ENCODE data around the gene SPATA6L.

- no peak for TF ChIP-seq CTCF (IDR thresholded peaks at IDR 0.05)
- no peak for TF ChIP-seq RAD21 (IDR thresholded peaks at IDR 0.05; ENCODE audit: low read length)
- TF ChIP-seq RCOR1 (IDR thresholded peaks at IDR 0.05; ENCODE audit: low read length), result no peak
- no peak for TF ChIP-seq REST (IDR thresholded peaks at IDR 0.05; ENCODE audit: low read depth, low read length)
- TF ChIP-seq RFX5 (IDR thresholded peaks at IDR 0.05; ENCODE audit: low read length), result no peak
- no peak for TF ChIP-seq NRF1 (IDR thresholded peaks at IDR 0.05; ENCODE audit: low read depth, low read length)
- no peak for TF ChIP-seq JUND (IDR thresholded peaks at IDR 0.05)
- TF ChIP-seq EZH2phosphoT487 (IDR thresholded peaks at IDR 0.05; ENCODE audit: borderline replicate concordance, low read depth), result no peak
Measured at GRCh38 chr9:4661611-4662010, 4.7 kb downstream of the SPATA6L start.

Measured in SK-N-SH (cell line).